NCI-H1048 (cell line): Measurements from ENCODE around the gene TCF23.
"Not testable (repeated sequence)": the region's sequence is repeated elsewhere in the genome, so short reads cannot be mapped to it uniquely, and the experiment has no call there.

ENCODE experiments used
- DNase-seq: peaks from one replicate; lab custom pipeline; 2025; lab: John Stamatoyannopoulos, UW

Gene TCF23

DNA sequence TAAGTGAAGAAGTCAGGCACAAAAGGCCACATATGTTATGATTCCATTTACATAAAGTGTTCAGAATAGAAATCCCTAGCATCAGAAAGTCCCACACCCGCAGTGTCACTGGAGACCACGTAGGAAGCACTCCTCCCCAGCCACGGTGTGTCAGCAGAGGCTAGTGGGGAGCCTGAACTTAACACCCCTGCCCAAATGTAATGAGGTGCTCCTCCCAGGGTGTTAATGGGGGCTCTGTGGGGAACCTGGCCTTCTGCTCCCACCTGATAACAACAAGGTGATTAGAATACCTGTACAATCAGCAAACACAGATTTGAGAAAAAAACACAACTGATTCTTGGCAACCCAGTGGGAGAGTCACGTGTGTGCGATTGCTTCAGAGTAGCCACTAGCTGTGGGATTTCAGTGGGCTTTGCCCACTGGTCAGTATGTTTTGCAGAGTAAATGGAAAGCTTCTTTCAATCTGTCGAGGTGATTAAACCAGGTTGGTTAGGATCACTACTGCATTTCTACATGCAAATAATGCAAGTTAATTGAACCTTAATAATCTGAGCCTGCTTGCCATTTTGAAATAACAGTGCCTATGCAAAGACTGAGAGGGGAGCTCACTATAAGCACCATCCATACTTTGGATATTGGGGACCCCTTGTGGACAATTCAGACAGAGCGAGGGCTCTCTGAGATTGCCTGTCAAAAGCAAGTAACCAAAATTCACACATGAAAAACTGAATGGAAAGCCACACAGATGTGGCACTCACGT lies 42.4 kb downstream of the TCF23 start:
- no peak for DNase-seq

- DNase-seq: no peak
Observed at GRCh38 chr2:27194538-27195354, 45.9 kb downstream of the TCF23 start.

GRCh38 chr2:27195799-27196198 lies 47.0 kb downstream of the TCF23 start:
- DNase-seq: not testable (repeated sequence)

DNA sequence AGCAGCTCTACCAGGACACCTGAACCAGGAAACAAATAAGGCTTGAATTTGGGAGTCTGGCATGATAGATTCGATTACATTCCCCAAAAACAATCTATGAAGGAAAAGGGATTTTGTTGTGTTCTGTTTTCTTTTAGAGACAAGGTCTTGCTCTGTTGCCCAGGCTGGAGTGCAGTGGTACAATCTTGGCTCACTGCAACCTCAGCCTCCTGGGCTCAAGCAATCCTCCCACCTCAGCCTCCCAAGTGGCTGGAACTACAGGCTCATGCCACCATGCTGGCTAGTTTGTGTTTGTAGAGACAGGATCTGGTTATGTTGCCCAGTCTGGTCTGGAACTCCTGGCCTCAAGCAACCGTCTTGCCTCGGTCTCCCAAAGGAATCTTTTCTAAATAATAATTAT lies 49.3 kb downstream of the TCF23 start:
- DNase-seq: not testable (repeated sequence)

- DNase-seq: no peak
Observed at GRCh38 chr2:27198627-27199026, 49.8 kb downstream of the TCF23 start.

- DNase-seq: no peak
Observed at GRCh38 chr2:27199241-27199640, 50.4 kb downstream of the TCF23 start.

DNA sequence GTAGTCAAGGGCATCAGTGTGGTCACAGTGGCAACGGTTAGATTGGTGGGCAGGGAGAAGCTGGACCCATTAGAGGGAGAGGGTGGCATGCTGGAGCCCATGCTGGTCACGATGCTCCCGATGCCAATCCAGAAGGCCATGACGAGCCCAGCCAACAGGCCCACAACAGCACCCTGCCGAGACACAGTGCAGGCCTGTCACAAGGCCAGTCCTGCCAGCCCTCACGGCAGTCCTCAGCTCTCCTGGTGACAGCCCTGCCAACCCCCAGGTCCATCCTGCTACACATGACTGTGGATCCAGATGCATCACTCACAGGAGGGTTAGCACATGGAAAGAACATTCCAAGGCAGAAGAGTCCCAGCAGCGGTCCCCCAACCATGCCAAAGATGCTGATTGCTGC lies 52.9 kb downstream of the TCF23 start:
- no peak for DNase-seq

- DNase-seq: no peak
Observed at GRCh38 chr2:27202854-27203253, 54.0 kb downstream of the TCF23 start.

GRCh38 chr2:27203741-27204140 lies 54.9 kb downstream of the TCF23 start:
- DNase-seq: no peak

- no peak for DNase-seq
Observed at GRCh38 chr2:27204566-27204965, 55.8 kb downstream of the TCF23 start.

DNA sequence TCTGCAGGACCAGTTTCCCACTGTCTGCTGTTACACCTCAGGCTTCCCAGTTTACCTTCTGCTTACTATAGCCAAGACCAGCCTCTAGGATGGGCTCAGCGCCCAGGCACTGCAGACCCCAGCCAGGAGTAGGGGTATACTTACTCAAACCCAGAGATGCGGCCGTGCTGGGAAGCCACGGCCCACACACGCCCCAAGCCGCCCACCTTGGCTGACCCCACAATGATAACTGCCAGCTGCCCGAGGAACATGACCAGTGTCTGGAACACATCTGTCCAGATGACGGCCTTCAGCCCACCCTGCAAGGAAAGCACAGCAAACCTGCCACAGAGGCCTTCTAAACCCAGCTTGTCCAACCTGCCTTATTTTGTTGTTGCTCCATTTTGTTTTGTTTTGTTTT lies 56.4 kb downstream of the TCF23 start:
- no peak for DNase-seq

- no peak for DNase-seq
Observed at GRCh38 chr2:27206346-27206745, 57.5 kb downstream of the TCF23 start.
